ENCODE measurements around the gene AMPD2.

Gene AMPD2

DNA sequence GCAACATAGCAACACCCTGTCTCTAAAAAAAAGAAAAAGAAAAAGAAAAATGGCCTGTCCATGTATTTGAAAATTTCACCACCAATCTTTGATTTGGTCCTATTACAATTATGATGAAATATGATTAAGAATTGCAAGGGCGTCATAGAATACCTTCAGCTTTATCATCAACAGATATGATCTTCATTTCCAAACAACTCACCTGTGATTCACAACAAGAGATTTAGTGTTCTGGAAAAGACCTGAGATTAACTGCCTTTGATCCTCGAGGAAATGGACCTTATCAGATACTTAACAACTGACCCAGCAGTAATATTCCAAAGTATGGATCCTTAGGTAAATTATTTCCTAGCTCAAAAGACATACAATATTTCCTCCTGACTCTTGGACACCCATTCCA is 32.8 kb downstream of the AMPD2 start:
- H3K4me3 ChIP-seq (ENCODE audit: low read depth, low read length), result no peak overlapping the region
- no peak overlapping the region for H3K9ac ChIP-seq (ENCODE audit: low read length)
- H3K23ac ChIP-seq (ENCODE audit: low read length), result no peak overlapping the region
- no peak overlapping the region for H4K8ac ChIP-seq (ENCODE audit: low read depth, low read length)
- H2BK120ac ChIP-seq (ENCODE audit: insufficient read depth, low read length, poor library complexity), result no peak overlapping the region
- H2AFZ ChIP-seq (ENCODE audit: insufficient read depth, low read length, poor library complexity), result no peak overlapping the region
- no CpG with 5 or more reads among the region's 2 CpGs for WGBS (ENCODE audit: extremely low coverage, insufficient coverage, insufficient read length)
- no peak overlapping the region for H4K91ac ChIP-seq (ENCODE audit: low read depth, low read length)
- no peak overlapping the region for H3K27ac ChIP-seq (ENCODE audit: low read depth, low read length)
- H3K4ac ChIP-seq (ENCODE audit: low read depth, low read length), result no peak overlapping the region
- no peak overlapping the region for H4K12ac ChIP-seq (ENCODE audit: low read depth, low read length)
- H2AK5ac ChIP-seq (ENCODE audit: low read length), result no peak overlapping the region
- no peak overlapping the region for H3K14ac ChIP-seq (ENCODE audit: low read length)
- peaks cover 3 to 5% of the 10 kb centered on the region in 2 experiments for H3K4me1 ChIP-seq (ENCODE audit: control insufficient read depth in 1 of 2, insufficient read depth in 2 of 2, low read length in 2 of 2)
- H3K18ac ChIP-seq (ENCODE audit: low read length), result no peak overlapping the region
- H3K27me3 ChIP-seq (ENCODE audit: insufficient read depth, low read length), result no peaks in the 10 kb centered on the region
- H2BK5ac ChIP-seq (ENCODE audit: low read depth, low read length, poor library complexity), result no peak overlapping the region
- no peaks in the 10 kb centered on the region for H3K36me3 ChIP-seq (ENCODE audit: control insufficient read depth in 1 of 2, insufficient read depth in 2 of 2, low read length in 2 of 2)
- H3K79me2 ChIP-seq (ENCODE audit: control insufficient read depth, insufficient read depth, low read length, poor library complexity), result no peaks in the 10 kb centered on the region
- H3K4me2 ChIP-seq (ENCODE audit: low read length), result no peak overlapping the region
- no peaks in the 10 kb centered on the region for H3K9me3 ChIP-seq (ENCODE audit: insufficient read depth, low read depth, low read length)
- DNase-seq, result peak in 1 of 2 donors; percentile 39
- H2BK12ac ChIP-seq (ENCODE audit: low read length), result no peak overlapping the region
- H3K79me1 ChIP-seq (ENCODE audit: low read length), result peaks cover 6% of the 10 kb centered on the region

DNA sequence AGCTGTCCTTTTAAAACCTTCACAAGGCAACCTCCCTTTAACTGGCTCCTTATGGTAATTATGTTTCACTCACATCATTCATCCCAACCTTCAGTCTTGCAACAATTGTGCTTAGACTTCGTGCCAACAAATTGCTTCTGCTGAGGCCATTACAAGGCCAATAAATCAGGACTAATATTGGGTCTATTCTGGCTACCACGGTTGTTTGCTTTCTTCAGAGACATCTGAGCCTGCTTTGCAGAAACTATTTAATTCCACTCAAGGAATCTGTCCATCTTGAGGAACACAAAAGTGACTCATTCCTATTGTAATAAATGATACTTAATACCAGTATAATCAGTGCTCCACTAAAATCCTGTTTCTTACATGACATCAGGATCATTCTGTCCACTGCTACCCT is 33.7 kb downstream of the AMPD2 start:
- Histone ChIP-seq H2AFZ (ENCODE audit: insufficient read depth, low read length, poor library complexity) (no peak overlapping the region), H3K79me1 (ENCODE audit: low read length) (peaks cover 6% of the 10 kb centered on the region), H3K27ac (ENCODE audit: low read depth, low read length) (no peak overlapping the region), H3K23ac (ENCODE audit: low read length) (no peak overlapping the region), H3K4me1 (ENCODE audit: control insufficient read depth in 1 of 2, insufficient read depth in 2 of 2, low read length in 2 of 2) (peaks cover 3 to 5% of the 10 kb centered on the region in 2 experiments), H4K12ac (ENCODE audit: low read depth, low read length) (no peak overlapping the region), H2AK5ac (ENCODE audit: low read length) (no peak overlapping the region), H3K36me3 (ENCODE audit: control insufficient read depth in 1 of 2, insufficient read depth in 2 of 2, low read length in 2 of 2) (no peaks in the 10 kb centered on the region), H3K9me3 (ENCODE audit: insufficient read depth, low read depth, low read length) (no peaks in the 10 kb centered on the region), H3K79me2 (ENCODE audit: control insufficient read depth, insufficient read depth, low read length, poor library complexity) (no peaks in the 10 kb centered on the region), H4K91ac (ENCODE audit: low read depth, low read length) (no peak overlapping the region), H3K4me3 (ENCODE audit: low read depth, low read length) (no peak overlapping the region), H2BK12ac (ENCODE audit: low read length) (no peak overlapping the region), H3K14ac (ENCODE audit: low read length) (no peak overlapping the region), H3K9ac (ENCODE audit: low read length) (no peak overlapping the region), H3K4me2 (ENCODE audit: low read length) (no peak overlapping the region), H3K27me3 (ENCODE audit: insufficient read depth, low read length) (no peaks in the 10 kb centered on the region), H2BK120ac (ENCODE audit: insufficient read depth, low read length, poor library complexity) (no peak overlapping the region), H4K8ac (ENCODE audit: low read depth, low read length) (no peak overlapping the region), H2BK5ac (ENCODE audit: low read depth, low read length, poor library complexity) (no peak overlapping the region), H3K18ac (ENCODE audit: low read length) (no peak overlapping the region), H3K4ac (ENCODE audit: low read depth, low read length) (no peak overlapping the region)
- no peak for DNase-seq
- no CpG with 5 or more reads among the region's 2 CpGs for WGBS (ENCODE audit: extremely low coverage, insufficient coverage, insufficient read length)

DNA sequence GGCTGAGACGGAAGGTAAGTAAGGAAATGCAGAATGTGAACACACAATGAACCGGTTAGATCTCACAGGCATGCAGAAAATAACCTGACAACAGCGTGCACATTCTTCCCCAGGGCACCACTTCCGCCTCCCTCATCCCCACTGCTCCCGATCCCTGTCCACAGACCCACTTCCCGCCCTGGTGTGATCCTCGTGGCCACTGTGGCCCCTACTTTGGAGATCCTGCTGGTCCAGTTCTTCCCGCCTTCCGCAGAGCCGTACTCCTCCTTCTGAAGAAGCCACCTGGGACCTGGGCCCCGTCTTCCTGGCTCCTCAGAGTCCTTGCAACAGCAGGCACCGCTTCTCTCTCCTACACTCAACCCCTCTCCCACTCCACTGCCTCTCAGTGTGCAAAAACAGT is 34.9 kb downstream of the AMPD2 start:
- no peaks in the 10 kb centered on the region for H3K36me3 ChIP-seq (ENCODE audit: control insufficient read depth in 1 of 2, insufficient read depth in 2 of 2, low read length in 2 of 2)
- peaks cover 6% of the 10 kb centered on the region for H3K79me1 ChIP-seq (ENCODE audit: low read length)
- H2AFZ ChIP-seq (ENCODE audit: insufficient read depth, low read length, poor library complexity), result no peak overlapping the region
- H3K18ac ChIP-seq (ENCODE audit: low read length), result no peak overlapping the region
- no peak overlapping the region for H2AK5ac ChIP-seq (ENCODE audit: low read length)
- H3K14ac ChIP-seq (ENCODE audit: low read length), result no peak overlapping the region
- H3K4me1 ChIP-seq (ENCODE audit: control insufficient read depth in 1 of 2, insufficient read depth in 2 of 2, low read length in 2 of 2), result peaks cover 3 to 5% of the 10 kb centered on the region in 2 experiments
- no peak overlapping the region for H3K4me3 ChIP-seq (ENCODE audit: low read depth, low read length)
- no peak overlapping the region for H3K27ac ChIP-seq (ENCODE audit: low read depth, low read length)
- H4K12ac ChIP-seq (ENCODE audit: low read depth, low read length), result no peak overlapping the region
- H4K8ac ChIP-seq (ENCODE audit: low read depth, low read length), result no peak overlapping the region
- H3K9ac ChIP-seq (ENCODE audit: low read length), result no peak overlapping the region
- no peak overlapping the region for H3K4me2 ChIP-seq (ENCODE audit: low read length)
- H3K9me3 ChIP-seq (ENCODE audit: insufficient read depth, low read depth, low read length), result no peaks in the 10 kb centered on the region
- H2BK5ac ChIP-seq (ENCODE audit: low read depth, low read length, poor library complexity), result no peak overlapping the region
- no peak overlapping the region for H4K91ac ChIP-seq (ENCODE audit: low read depth, low read length)
- no CpG with 5 or more reads among the region's 12 CpGs for WGBS (ENCODE audit: extremely low coverage, insufficient coverage, insufficient read length)
- peak overlapping the region; percentile 33 for H3K23ac ChIP-seq (ENCODE audit: low read length)
- no peak overlapping the region for H3K4ac ChIP-seq (ENCODE audit: low read depth, low read length)
- no peaks in the 10 kb centered on the region for H3K79me2 ChIP-seq (ENCODE audit: control insufficient read depth, insufficient read depth, low read length, poor library complexity)
- H2BK120ac ChIP-seq (ENCODE audit: insufficient read depth, low read length, poor library complexity), result no peak overlapping the region
- H2BK12ac ChIP-seq (ENCODE audit: low read length), result no peak overlapping the region
- no peak for DNase-seq
- no peaks in the 10 kb centered on the region for H3K27me3 ChIP-seq (ENCODE audit: insufficient read depth, low read length)

DNA sequence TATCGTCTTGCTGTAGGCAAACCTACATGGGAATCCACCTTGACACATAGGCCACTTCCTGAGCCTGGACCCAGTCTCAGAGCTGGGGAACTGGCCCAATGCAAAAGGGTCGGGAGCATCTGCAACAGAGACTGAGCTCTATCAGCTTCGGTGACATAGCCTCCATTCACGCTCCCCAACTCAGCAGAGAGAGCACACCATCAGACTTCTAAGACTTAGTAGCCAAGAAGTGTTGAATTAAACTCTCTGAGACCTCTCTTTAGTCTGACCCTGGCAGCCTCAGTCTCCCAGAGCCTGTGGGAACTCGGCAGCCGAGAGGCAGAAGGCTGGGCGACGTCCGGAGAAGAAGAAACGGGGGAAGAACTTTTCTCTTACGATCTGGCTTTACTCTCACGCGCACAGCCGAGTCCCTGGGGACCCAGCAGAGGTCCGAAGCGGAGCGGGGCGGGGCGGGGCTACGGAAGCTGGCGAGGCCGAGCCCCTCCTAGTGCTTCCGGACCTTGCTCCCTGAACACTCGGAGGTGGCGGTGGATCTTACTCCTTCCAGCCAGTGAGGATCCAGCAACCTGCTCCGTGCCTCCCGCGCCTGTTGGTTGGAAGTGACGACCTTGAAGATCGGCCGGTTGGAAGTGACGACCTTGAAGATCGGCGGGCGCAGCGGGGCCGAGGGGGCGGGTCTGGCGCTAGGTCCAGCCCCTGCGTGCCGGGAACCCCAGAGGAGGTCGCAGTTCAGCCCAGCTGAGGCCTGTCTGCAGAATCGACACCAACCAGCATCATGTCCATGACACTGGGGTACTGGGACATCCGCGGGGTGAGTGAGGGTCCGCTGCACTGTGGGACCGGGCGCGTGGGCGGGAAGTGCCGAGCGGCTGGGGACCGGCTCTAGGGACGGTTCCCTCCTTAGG is 36.2 kb downstream of the AMPD2 start, which contains the start of gene GSTM4:
Gene GSTM4 (plus strand): TSS at position 485 of the 905 bp plus-strand sequence. CDS start 291 bp downstream, at position 776.
- H3K4ac ChIP-seq (ENCODE audit: low read depth, low read length), result peak within 1 kb of the TSS; percentile 45
- peak within 1 kb of the TSS; percentile 89 for H3K4me2 ChIP-seq (ENCODE audit: low read length)
- H2AK5ac ChIP-seq (ENCODE audit: low read length), result no peak within 1 kb of the TSS
- no peaks in the 10 kb centered on the region for H3K9me3 ChIP-seq (ENCODE audit: insufficient read depth, low read depth, low read length)
- peak within 1 kb of the TSS; percentile 35 for H3K9ac ChIP-seq (ENCODE audit: low read length)
- peak; percentile 27 to 64 for DNase-seq
- no peak within 1 kb of the TSS for H3K23ac ChIP-seq (ENCODE audit: low read length)
- no peaks in the 10 kb centered on the region for H3K27me3 ChIP-seq (ENCODE audit: insufficient read depth, low read length)
- peak within 1 kb of the TSS; percentile 20 for H2BK12ac ChIP-seq (ENCODE audit: low read length)
- H3K14ac ChIP-seq (ENCODE audit: low read length), result peak within 1 kb of the TSS; percentile 73
- no peak within 1 kb of the TSS for H3K27ac ChIP-seq (ENCODE audit: low read depth, low read length)
- H2BK5ac ChIP-seq (ENCODE audit: low read depth, low read length, poor library complexity), result no peak within 1 kb of the TSS
- peaks cover 3 to 5% of the 10 kb centered on the region in 2 experiments for H3K4me1 ChIP-seq (ENCODE audit: control insufficient read depth in 1 of 2, insufficient read depth in 2 of 2, low read length in 2 of 2)
- WGBS (ENCODE audit: extremely low coverage, insufficient coverage, insufficient read length), result no CpG with 5 or more reads among the region's 54 CpGs
- H3K4me3 ChIP-seq (ENCODE audit: low read depth, low read length), result peak within 1 kb of the TSS; percentile 71
- peak within 1 kb of the TSS; percentile 87 for H2AFZ ChIP-seq (ENCODE audit: insufficient read depth, low read length, poor library complexity)
- H3K36me3 ChIP-seq (ENCODE audit: control insufficient read depth in 1 of 2, insufficient read depth in 2 of 2, low read length in 2 of 2), result no peaks in the 10 kb centered on the region
- H4K91ac ChIP-seq (ENCODE audit: low read depth, low read length), result peak within 1 kb of the TSS; percentile 65
- H4K8ac ChIP-seq (ENCODE audit: low read depth, low read length), result peak within 1 kb of the TSS; percentile 86
- peak within 1 kb of the TSS; percentile 77 for H3K18ac ChIP-seq (ENCODE audit: low read length)
- peak within 1 kb of the TSS; percentile 65 for H2BK120ac ChIP-seq (ENCODE audit: insufficient read depth, low read length, poor library complexity)
- H4K12ac ChIP-seq (ENCODE audit: low read depth, low read length), result peak within 1 kb of the TSS; percentile 45
- H3K79me2 ChIP-seq (ENCODE audit: control insufficient read depth, insufficient read depth, low read length, poor library complexity), result no peaks in the 10 kb centered on the region
- peaks cover 6% of the 10 kb centered on the region for H3K79me1 ChIP-seq (ENCODE audit: low read length)
